K562 (cell line): ENCODE measurements around the gene QSOX2. TPM values are rescaled to one million over a fixed set of nuclear protein-coding genes. Genes with fewer than 3 reads are reported as not detected.

Experiments
- ATAC-seq: fragments of 200-7000 bp; cut with Tn5 transposase; 3 replicates; pipeline ENCODE4 v1.9.1; 2020; ENCODE audit warnings: moderate library complexity
- BruUV-seq: library from RNA; stranded (reverse); fragments of 400-500 nt; replicated peaks from 2 replicates; lab custom pipeline; 2021; lab: Mats Ljungman, UMichigan
- CTCF ChIA-PET: fragments of 300-600 bp; formaldehyde crosslinking; extraction: SDS; loops from one replicate; lab custom pipeline; 2021; ENCODE audit warnings: low intra/inter-chr PET ratio; lab: Yijun Ruan, JAX
- POLR2A ChIA-PET: fragments of 300-600, 350-650 bp; sonication (Branson Sonifier 250); formaldehyde crosslinking; extraction: SDS; loops from one replicate; lab custom pipeline; 2021; ENCODE audit warnings: antibody characterized with exemption, inconsistent platforms; lab: Yijun Ruan, JAX
- DNase-seq, 4 experiments: peaks; one replicate each; pipeline versions ENCODE4 v3.0.0 to v3.0.0-alpha.2; 2011 to 2018; ENCODE audit warnings: low spot score in 3 of 4, mixed read lengths in 3 of 4; ENCODE audit errors: extremely low read depth in 1 of 4
- FAIRE-seq: peaks from 2 replicates; lab custom pipeline; 2011; peaks lifted over from hg19 to GRCh38; lab: Jason Lieb, UNC
- H2AFZ ChIP-seq: 2 replicates; pipeline ENCODE4 v1.6.0; 2011; ENCODE audit warnings: low read depth, low read length, control low read depth, inconsistent platforms
- H3K27ac ChIP-seq: fragments of 200-600 bp; 3 replicates; pipeline ENCODE4 v1.8.0; 2011; ENCODE audit warnings: low read depth, mild to moderate bottlenecking, control low read depth, inconsistent platforms, low read length, moderate library complexity, mixed read lengths; ENCODE audit errors: extremely low read depth
- H3K27me3 ChIP-seq, 2 experiments: fragments of 300-600 bp in 1 of 2; 2 replicates in 1 of 2; 3 replicates in 1 of 2; pipeline versions ENCODE4 v1.6.0 to v1.8.0; 2011; ENCODE audit warnings: inconsistent platforms in 2 of 2, low read length in 2 of 2, mild to moderate bottlenecking in 1 of 2, mixed read lengths in 1 of 2, moderate library complexity in 1 of 2; ENCODE audit not compliant: control insufficient read depth in 2 of 2, insufficient read depth in 2 of 2
- H3K36me3 ChIP-seq: fragments of 300-600 bp; 3 replicates; pipeline ENCODE4 v1.8.0; 2011; ENCODE audit warnings: mild to moderate bottlenecking, low read length, inconsistent platforms; ENCODE audit not compliant: control insufficient read depth, insufficient read depth
- H3K4me1 ChIP-seq, 2 experiments: fragments of 200-600 bp in 1 of 2; replicated peaks in 1 of 2; 2 replicates in 1 of 2; 3 replicates in 1 of 2; pipeline versions ENCODE4 v1.5.1 to v1.8.0; 2011; ENCODE audit warnings: inconsistent platforms in 2 of 2, low read length in 2 of 2, mild to moderate bottlenecking in 1 of 2, mixed read lengths in 1 of 2, moderate library complexity in 1 of 2; ENCODE audit not compliant: control insufficient read depth in 2 of 2, insufficient read depth in 2 of 2
- H3K4me2 ChIP-seq: 2 replicates; pipeline ENCODE4 v1.6.1; 2011; ENCODE audit warnings: low read length, control low read depth, inconsistent platforms, mixed read lengths; ENCODE audit not compliant: insufficient read depth
- H3K4me3 ChIP-seq: fragments of 200-600 bp; sonication (generic), shearing (Covaris generic); 2 replicates; pipeline ENCODE4 v1.5.1; 2016; ENCODE audit warnings: control low read depth, inconsistent platforms
- H3K79me2 ChIP-seq: fragments of 200-600 bp; 3 replicates; pipeline ENCODE4 v1.8.0; 2011; ENCODE audit warnings: low read length, inconsistent platforms; ENCODE audit not compliant: control insufficient read depth, insufficient read depth
- H3K9ac ChIP-seq, 2 experiments: 2 replicates each; pipeline versions ENCODE4 v1.6.0 to v1.6.1; 2011; ENCODE audit warnings: low read depth in 2 of 2, low read length in 2 of 2, control low read depth in 1 of 2, inconsistent platforms in 1 of 2, mild to moderate bottlenecking in 1 of 2, mixed read lengths in 1 of 2; ENCODE audit not compliant: insufficient read depth in 1 of 2
- H3K9me1 ChIP-seq: one replicate; pipeline ENCODE4 v1.6.0; 2011; ENCODE audit warnings: inconsistent platforms, mild to moderate bottlenecking, low read length, moderate library complexity; ENCODE audit not compliant: control insufficient read depth, insufficient read depth
- H3K9me3 ChIP-seq: replicated peaks from 2 replicates; pipeline ENCODE4 v1.5.1; 2011; ENCODE audit warnings: low read depth, low read length, inconsistent platforms; ENCODE audit not compliant: control insufficient read depth, insufficient read depth
- H4K20me1 ChIP-seq: replicated peaks from 2 replicates; pipeline ENCODE4 v1.6.1; 2011; ENCODE audit warnings: low read length, inconsistent platforms, mixed read lengths; ENCODE audit not compliant: control insufficient read depth, insufficient read depth
- GATAD2A ChIP-seq: fragments of 450-650 bp; IDR thresholded peaks from 2 replicates; pipeline ENCODE4 v1.6.1; 2017
- HMGN3 ChIP-seq: IDR thresholded peaks from 2 replicates; pipeline ENCODE4 v1.6.1; 2011; ENCODE audit warnings: borderline replicate concordance, low read depth, mild to moderate bottlenecking, mixed read lengths, low read length; ENCODE audit not compliant: insufficient read length; ENCODE audit errors: extremely low read depth
- POLR2G ChIP-seq: fragments of 200-400 bp; formaldehyde crosslinking; IDR thresholded peaks from 2 replicates; pipeline ENCODE4 v1.6.1; 2017; ENCODE audit warnings: low read depth, mild to moderate bottlenecking, antibody characterized with exemption, low read length, moderate library complexity
- RFX7 ChIP-seq: fragments of 250-450 bp; sonication (Bioruptor Pico); IDR thresholded peaks from 2 replicates; pipeline ENCODE4 v1.5.1; 2021; ENCODE audit warnings: mild to moderate bottlenecking
- RNF2 ChIP-seq: sonication (generic); IDR thresholded peaks from 2 replicates; pipeline ENCODE4 v1.6.1; 2016
- ZNF124 ChIP-seq: sonication (generic); formaldehyde crosslinking; IDR thresholded peaks from 2 replicates; pipeline ENCODE4 v1.8.1; 2022; ENCODE audit warnings: missing genetic modification reagents
- WGBS: fragments of 100-300 bp; shearing (Covaris generic); methylation state at CpG from one replicate; pipeline ENCODE4 v1.1.6; 2016; ENCODE audit warnings: low coverage, mixed read lengths; ENCODE audit not compliant: insufficient coverage; ENCODE audit errors: missing lambda C conversion rate; 5-methylcytosine and 5-hydroxymethylcytosine counted together
- in situ Hi-C: fragments of 300-500 bp; cut with MboI; formaldehyde crosslinking; loops from 4 replicates; pipeline ENCODE4 v1.15.0; 2018; ENCODE audit warnings: inconsistent platforms, mixed read lengths
- intact Hi-C: fragments of 100-400 bp; cut with micrococcal nuclease; formaldehyde crosslinking; loops from 2 replicates; pipeline ENCODE4 v1.14.2; 2022
- polyA plus RNA-seq, 8 experiments: library from polyadenylated mRNA; depleted of rRNA in 4 of 8; stranded (reverse) in 5 of 8; unstranded in 3 of 8; fragments of >200 nt; fragmentation: Nextera tagmentation in 2 of 8; fragmentation: Illumina TruSeq in 1 of 8; extraction: Ambion mirVana in 2 of 8; extraction: Trizol in 1 of 8; gene quantifications; 2 replicates each; pipeline versions ENCODE4 v1.2.1 to v1.2.3, GENCODE V29; 2011 to 2014; ENCODE audit warnings: inconsistent platforms in 1 of 8, missing spikeins in 1 of 8
- total RNA-seq, 7 experiments: library from RNA; depleted of rRNA in 6 of 7; stranded (reverse); fragments of >200 nt in 6 of 7; fragmentation: Illumina TruSeq in 2 of 7; extraction: Trizol in 2 of 7; gene quantifications; 2 replicates each; pipeline versions ENCODE4 v1.2.1 to v1.2.3, GENCODE V29; 2011 to 2021; ENCODE audit warnings: low replicate concordance in 1 of 7
- TF ChIP-seq, protein P1 (sequence below): fragments of 250-450 bp; sonication (Bioruptor Pico); IDR thresholded peaks from 2 replicates; pipeline ENCODE4 v1.5.0; 2021
- TF ChIP-seq, protein P2 (sequence below): fragments of 450-650 bp; formaldehyde crosslinking; IDR thresholded peaks from 2 replicates; pipeline ENCODE4 v1.4.0; 2022; ENCODE audit warnings: mild to moderate bottlenecking, moderate library complexity
- TF ChIP-seq, protein P3 (sequence below): fragments of 450-650 bp; IDR thresholded peaks from 2 replicates; pipeline ENCODE4 v1.6.1; 2016; ENCODE audit warnings: low read depth
- TF ChIP-seq, protein P4 (sequence below): fragments of 250-450 bp; sonication (Bioruptor Pico); IDR thresholded peaks from 2 replicates; pipeline ENCODE4 v1.5.0; 2020; ENCODE audit warnings: mild to moderate bottlenecking

QSOX2 gene
- total and polyA plus RNA-seq, 9 of the 15 experiments (the other 6 are each of a cell fraction or from before 2014, with no cell fraction given) = 0.51 to 23.7 (median 12.7) TPM

DNA sequence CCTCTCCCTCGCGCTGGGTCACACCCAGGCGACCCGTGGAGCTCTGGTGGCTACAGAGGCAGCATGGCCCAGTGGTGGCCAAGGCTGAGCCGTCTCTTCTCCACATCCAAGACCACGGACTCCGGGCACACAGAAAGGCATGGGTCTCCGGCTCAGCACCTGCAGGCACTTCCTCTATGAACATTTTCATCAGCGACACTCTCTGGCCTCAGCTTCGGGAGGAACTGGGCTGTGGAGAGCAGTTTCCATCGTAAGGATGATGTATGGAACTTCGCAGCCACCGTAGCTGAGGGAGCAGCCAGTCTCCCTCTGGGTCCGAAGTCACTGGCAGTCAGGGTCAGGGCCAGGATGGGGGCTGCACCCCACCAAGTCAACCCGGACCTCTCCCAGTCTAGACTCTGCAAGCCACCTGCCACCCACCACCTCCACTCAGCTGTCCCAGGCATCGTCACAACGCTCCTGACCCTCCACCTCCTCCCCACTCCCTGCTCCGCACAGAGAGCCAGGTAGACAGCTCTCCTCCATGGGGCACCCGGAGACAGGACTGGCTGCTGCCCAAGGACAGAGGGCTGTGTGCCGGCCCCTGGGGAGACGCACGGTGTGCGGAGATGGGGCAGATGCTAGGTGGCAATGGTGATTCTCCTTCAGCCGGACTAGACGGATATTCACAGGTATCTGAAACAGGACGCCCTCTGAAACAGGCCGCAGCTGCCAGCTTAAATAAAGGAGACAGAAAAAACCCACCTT is 9.7 kb downstream of the QSOX2 start:
- ChIA-PET POLR2A (interaction anchor here (1.0 to 1.1 kb wide), 2 partner anchors 9 kb away, joined by 3 read pairs; partner anchors contain the start of gene QSOX2), CTCF (no interaction called here)
- ATAC-seq = no peak
- Histone ChIP-seq H3K4me2 (no peak overlapping the region), H3K9ac (no peak overlapping the region), H4K20me1 (peaks cover 40% of the 10 kb centered on the region), H3K27ac (no peak overlapping the region), H3K4me3 (no peak overlapping the region), H3K9me1 (peaks cover 18% of the 10 kb centered on the region), H3K79me2 (peaks cover 86% of the 10 kb centered on the region), H3K4me1 (peaks cover 34 to 74% of the 10 kb centered on the region in 2 experiments), H2AFZ (no peak overlapping the region), H3K9me3 (no peaks in the 10 kb centered on the region), H3K27me3 (no peaks in the 10 kb centered on the region), H3K36me3 (peaks cover 65% of the 10 kb centered on the region)
- in situ Hi-C loops (no loop called here), intact Hi-C loops (no loop called here)
- no peak for DNase-seq
- WGBS = 96% methylated on average over 27 of the region's 27 CpGs
- FAIRE-seq = no peak
- BruUV-seq = no TSS peak
- no peak for TF ChIP-seq ZNF124
- TF ChIP-seq, protein P1, sequence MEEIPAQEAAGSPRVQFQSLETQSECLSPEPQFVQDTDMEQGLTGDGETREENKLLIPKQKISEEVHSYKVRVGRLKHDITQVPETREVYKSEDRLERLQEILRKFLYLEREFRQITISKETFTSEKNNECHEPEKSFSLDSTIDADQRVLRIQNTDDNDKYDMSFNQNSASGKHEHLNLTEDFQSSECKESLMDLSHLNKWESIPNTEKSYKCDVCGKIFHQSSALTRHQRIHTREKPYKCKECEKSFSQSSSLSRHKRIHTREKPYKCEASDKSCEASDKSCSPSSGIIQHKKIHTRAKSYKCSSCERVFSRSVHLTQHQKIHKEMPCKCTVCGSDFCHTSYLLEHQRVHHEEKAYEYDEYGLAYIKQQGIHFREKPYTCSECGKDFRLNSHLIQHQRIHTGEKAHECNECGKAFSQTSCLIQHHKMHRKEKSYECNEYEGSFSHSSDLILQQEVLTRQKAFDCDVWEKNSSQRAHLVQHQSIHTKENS (CRISPR knock-in tag) = no peak
- no peak for TF ChIP-seq GATAD2A
- 0 out of 2 replicates have a peak, but pooled peaks have one; percentile 41 for TF ChIP-seq POLR2G
- TF ChIP-seq RNF2 = no peak
- TF ChIP-seq, protein P2, sequence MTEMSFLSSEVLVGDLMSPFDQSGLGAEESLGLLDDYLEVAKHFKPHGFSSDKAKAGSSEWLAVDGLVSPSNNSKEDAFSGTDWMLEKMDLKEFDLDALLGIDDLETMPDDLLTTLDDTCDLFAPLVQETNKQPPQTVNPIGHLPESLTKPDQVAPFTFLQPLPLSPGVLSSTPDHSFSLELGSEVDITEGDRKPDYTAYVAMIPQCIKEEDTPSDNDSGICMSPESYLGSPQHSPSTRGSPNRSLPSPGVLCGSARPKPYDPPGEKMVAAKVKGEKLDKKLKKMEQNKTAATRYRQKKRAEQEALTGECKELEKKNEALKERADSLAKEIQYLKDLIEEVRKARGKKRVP (CRISPR knock-in tag) = no peak
- TF ChIP-seq, protein P3, sequence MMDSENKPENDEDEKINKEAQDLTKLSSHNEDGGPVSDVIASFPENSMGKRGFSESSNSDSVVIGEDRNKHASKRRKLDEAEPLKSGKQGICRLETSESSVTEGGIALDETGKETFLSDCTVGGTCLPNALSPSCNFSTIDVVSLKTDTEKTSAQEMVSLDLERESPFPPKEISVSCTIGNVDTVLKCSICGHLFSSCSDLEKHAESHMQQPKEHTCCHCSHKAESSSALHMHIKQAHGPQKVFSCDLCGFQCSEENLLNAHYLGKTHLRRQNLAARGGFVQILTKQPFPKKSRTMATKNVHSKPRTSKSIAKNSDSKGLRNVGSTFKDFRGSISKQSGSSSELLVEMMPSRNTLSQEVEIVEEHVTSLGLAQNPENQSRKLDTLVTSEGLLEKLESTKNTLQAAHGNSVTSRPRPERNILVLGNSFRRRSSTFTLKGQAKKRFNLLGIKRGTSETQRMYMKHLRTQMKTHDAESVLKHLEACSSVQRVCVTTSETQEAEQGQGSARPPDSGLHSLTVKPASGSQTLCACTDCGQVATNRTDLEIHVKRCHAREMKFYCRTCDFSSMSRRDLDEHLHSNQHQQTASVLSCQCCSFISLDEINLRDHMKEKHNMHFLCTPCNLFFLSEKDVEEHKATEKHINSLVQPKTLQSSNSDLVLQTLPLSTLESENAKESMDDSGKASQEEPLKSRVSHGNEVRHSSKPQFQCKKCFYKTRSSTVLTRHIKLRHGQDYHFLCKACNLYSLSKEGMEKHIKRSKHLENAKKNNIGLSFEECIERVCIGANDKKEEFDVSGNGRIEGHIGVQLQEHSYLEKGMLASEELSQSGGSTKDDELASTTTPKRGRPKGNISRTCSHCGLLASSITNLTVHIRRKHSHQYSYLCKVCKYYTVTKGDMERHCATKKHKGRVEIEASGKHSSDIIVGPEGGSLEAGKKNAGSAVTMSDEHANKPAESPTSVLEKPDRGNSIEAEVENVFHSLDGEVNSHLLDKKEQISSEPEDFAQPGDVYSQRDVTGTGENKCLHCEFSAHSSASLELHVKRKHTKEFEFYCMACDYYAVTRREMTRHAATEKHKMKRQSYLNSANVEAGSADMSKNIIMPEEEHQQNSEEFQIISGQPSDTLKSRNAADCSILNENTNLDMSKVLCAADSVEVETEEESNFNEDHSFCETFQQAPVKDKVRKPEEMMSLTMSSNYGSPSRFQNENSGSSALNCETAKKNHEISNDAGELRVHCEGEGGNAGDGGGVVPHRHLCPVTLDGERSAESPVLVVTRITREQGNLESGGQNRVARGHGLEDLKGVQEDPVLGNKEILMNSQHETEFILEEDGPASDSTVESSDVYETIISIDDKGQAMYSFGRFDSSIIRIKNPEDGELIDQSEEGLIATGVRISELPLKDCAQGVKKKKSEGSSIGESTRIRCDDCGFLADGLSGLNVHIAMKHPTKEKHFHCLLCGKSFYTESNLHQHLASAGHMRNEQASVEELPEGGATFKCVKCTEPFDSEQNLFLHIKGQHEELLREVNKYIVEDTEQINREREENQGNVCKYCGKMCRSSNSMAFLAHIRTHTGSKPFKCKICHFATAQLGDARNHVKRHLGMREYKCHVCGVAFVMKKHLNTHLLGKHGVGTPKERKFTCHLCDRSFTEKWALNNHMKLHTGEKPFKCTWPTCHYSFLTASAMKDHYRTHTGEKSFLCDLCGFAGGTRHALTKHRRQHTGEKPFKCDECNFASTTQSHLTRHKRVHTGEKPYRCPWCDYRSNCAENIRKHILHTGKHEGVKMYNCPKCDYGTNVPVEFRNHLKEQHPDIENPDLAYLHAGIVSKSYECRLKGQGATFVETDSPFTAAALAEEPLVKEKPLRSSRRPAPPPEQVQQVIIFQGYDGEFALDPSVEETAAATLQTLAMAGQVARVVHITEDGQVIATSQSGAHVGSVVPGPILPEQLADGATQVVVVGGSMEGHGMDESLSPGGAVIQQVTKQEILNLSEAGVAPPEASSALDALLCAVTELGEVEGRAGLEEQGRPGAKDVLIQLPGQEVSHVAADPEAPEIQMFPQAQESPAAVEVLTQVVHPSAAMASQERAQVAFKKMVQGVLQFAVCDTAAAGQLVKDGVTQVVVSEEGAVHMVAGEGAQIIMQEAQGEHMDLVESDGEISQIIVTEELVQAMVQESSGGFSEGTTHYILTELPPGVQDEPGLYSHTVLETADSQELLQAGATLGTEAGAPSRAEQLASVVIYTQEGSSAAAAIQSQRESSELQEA = peak; percentile 19; the same call in 1 of the 2 replicates
- TF ChIP-seq HMGN3 = no peak
- TF ChIP-seq, protein P4, sequence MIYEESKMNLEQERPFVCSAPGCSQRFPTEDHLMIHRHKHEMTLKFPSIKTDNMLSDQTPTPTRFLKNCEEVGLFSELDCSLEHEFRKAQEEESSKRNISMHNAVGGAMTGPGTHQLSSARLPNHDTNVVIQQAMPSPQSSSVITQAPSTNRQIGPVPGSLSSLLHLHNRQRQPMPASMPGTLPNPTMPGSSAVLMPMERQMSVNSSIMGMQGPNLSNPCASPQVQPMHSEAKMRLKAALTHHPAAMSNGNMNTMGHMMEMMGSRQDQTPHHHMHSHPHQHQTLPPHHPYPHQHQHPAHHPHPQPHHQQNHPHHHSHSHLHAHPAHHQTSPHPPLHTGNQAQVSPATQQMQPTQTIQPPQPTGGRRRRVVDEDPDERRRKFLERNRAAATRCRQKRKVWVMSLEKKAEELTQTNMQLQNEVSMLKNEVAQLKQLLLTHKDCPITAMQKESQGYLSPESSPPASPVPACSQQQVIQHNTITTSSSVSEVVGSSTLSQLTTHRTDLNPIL (CRISPR knock-in tag) = no peak
- TF ChIP-seq RFX7 (CRISPR knock-in tag) = no peak
